Measurements from ENCODE around the gene PALLD.

The PALLD gene

DNA sequence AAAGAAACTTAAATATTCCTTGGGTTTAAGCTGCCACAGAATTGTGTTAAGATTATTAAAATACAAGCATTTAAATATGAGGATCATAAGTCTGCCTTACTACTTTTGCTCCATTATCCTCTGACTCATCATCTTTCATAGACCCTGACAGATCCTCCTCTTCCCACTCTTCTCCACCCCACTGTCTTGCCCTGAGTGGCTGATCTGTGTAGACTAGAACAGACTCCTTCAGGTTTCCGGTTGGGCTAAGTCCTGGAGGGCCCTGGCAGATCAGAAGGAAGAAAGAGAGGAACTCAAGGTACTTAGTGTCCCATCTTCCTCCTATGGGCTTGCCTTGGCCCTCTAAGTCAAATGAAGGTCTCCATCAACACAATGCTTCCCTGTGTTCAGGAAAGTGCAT lies 30.7 kb downstream of the PALLD start:
- no peak for DNase-seq (ENCODE audit: low read depth in 2 of 2)

DNA sequence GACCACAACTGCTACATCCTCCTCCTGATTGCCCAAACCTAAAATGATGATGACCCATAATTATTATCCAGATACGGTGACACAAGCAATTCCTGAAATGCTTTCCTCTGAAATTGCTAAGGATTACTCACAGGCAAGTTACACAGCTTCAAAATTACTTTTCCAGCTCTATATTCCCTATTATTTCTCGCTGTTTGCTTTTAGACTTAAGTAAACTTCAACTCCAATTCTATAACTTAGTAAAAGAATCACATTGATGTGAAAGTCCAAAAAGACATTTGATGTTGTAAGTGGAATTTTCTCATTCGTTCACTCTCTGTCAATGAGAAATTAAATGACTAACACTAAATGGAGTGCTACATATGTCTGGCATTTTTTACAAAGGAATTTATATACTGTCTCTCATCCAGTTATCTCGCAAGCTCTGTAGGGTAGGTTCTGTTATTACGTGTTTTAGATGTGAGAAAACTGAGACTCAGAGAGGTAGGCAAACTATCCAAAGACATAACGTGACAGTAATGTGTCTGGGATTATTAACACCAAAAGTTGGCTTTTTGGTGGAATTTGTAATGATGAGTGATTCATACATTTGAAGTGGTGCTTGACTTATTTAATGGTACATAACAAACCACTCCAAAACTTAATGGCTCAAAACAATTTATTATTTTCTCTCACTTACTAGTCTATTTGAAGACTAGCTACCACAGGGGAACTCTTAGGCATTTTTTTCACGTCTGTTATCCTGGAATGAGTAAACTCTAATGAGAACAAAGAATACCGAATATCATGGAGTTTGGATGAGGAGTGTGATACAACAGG lies 31.5 kb downstream of the PALLD start:
- no peak for DNase-seq (ENCODE audit: low read depth in 2 of 2)

DNA sequence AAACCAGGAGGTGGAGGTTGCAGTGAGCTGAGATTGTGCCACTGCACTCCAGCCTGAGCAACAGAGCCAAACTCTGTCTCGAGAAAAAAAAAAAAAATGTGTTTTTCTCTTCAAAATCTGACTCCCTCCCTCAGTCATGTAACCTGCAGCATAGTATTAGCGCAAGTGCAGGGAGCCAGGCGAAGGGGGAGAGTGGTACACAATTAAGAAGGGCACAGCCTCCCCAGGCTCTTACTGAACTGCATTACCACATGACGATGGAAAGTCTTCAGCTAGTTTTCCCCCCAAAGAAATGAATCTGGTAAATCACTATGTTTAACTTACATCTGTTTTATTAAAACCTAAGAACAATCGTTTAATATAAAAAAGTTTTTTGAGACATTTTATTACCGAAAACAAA lies 32.4 kb downstream of the PALLD start:
- no peak for DNase-seq (ENCODE audit: low read depth in 2 of 2)

DNA sequence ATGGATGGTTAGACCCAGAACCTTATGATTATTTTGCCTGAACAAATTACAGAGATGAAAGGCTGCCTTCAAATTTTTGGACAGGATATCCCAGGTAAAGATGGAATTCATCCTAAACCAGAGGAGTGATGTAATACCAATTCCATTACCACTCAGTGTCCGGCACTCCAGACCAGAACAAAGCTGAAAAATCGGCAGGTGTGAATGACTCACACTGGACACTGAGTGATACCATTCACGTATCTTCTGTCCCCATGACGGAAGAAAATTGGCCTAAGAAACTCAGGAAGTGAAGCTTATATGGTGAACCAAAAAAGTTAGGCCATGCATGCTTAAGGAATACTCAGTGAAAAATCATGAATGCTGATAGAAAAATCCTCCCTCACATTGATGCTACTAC lies 34.5 kb downstream of the PALLD start:
- no peak for DNase-seq (ENCODE audit: low read depth in 2 of 2)

DNA sequence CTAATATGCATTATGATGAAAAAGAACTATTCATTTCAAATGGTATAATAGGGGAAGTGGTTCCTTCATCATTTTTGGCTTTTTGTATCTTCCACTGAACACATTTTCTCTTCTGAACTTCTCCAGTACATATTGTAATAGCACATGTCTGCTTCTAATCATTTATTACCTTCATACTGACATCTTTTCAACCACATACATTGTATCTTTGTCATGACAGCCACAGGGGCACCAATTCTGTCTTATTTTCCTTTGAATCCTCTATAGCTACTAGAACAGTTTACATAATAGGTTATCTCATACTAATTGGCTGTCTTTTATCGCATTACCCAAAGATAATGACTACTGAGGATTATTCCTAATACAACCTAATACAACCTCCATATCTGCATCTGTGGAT lies 37.7 kb downstream of the PALLD start:
- no peak for DNase-seq (ENCODE audit: low read depth in 2 of 2)

DNA sequence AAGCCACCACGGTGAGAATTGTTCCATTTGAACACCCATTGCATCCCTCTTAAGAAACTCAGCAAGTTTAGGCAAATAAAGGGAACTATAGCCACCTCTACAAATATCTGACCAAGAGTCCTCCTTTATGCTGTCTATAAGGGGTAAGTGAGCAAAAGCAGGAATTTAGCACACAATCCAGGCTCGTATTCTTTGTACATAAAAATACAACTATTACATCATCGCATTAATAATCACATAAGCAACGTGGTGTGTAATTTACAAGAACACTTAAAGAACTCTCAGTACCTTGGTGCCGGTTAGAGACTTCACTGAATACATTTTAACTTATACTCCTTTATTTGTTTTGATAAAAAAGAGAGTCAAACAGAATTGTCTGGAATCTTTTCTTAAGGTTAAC lies 38.8 kb downstream of the PALLD start:
- DNase-seq (ENCODE audit: low read depth in 2 of 2), result no peak

DNA sequence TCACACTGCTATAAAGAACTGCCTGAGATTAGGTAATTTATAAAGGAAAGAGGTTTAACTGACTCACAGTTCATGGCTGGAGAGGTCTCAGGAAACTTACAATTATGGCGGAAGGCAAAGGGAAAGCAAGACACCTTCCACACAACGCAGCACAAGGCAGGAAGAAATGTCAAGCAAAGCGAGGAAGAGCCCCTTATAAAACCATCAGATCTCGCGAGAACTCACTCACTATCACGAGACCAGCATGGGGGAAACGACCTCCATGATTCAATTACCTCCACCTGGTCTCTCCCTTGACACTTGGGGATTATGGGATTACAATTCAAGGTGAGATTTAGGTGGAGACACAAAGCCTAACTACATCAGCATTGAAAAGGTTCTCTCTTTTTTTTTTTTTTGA lies 39.6 kb downstream of the PALLD start:
- no peak for DNase-seq (ENCODE audit: low read depth in 2 of 2)

DNA sequence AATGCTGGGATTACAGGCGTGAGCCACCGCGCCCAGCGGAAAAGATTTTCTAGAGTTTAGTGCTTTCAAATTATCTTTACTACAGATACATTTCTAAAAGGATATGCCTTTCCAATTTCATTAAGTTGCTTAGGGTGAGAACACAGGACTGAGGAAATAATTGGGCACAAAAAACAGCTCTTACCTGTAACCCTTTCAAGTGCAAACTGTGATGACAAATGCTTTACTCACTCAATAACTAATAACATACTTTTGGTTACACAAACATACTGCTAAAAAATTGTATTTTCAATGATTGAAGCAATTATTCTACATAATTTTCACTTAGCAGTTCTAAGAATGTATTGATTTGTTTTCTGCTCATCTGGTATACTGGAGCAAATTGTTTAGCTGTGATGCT lies 40.2 kb downstream of the PALLD start:
- no peak for DNase-seq (ENCODE audit: low read depth in 2 of 2)

DNA sequence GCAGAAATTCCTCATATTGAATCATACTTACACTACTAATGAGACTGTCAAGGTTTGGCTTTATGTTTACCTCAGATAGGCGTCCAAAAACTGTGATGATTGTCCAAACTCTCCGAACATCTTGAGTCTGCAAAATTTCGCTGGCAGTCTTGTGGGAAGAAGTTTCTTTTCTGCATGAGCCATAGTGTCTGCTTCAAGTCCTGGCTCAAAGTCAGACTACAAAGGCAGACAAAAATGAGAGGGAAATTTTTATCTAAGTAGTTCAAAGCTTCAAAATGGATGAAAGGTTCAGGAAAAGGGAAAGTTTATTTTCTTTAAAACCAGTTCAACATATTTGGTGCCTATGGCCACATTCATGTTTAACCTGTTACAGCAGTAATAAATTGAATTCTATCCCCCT lies 40.7 kb downstream of the PALLD start:
- DNase-seq (ENCODE audit: low read depth in 2 of 2), result no peak

DNA sequence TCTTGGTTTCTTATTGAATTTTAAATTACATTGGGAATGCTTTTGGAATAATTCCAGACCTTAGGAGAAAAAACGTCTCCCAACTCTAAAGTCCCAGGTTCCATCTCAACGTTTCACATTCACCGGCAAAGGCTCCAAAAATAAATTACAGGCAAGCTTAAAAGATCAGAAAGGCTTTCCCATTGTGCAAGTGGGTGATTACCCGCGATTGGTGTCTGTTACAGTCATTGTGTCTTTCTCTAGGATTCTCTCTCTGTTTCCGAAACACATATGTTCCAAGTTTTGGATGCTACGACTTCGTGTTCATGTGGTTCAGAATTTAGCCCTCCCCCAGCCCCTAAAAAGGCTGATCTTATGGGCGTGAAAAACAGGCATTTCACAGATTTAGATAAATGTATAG lies 41.8 kb downstream of the PALLD start:
- no peak for DNase-seq (ENCODE audit: low read depth in 2 of 2)

DNA sequence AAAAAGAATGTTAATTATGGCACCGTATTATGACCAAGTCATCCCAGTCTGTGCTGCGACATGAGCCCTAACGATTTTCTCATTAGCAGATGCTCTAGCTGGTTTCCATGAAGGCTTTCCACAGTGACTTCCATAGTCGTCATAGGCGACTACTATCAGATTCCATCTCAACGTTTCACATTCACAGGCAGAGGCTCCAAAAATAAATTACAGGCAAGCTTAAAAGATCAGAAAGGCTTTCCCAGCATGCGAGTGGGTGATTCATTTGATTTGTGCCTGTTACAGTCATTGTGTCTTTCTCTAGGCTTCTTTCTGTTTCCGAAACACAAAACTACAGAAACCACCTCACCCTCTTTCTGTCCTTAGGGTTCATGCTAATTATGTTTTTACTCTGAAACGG lies 43.2 kb downstream of the PALLD start:
- no peak for DNase-seq (ENCODE audit: low read depth in 2 of 2)

DNA sequence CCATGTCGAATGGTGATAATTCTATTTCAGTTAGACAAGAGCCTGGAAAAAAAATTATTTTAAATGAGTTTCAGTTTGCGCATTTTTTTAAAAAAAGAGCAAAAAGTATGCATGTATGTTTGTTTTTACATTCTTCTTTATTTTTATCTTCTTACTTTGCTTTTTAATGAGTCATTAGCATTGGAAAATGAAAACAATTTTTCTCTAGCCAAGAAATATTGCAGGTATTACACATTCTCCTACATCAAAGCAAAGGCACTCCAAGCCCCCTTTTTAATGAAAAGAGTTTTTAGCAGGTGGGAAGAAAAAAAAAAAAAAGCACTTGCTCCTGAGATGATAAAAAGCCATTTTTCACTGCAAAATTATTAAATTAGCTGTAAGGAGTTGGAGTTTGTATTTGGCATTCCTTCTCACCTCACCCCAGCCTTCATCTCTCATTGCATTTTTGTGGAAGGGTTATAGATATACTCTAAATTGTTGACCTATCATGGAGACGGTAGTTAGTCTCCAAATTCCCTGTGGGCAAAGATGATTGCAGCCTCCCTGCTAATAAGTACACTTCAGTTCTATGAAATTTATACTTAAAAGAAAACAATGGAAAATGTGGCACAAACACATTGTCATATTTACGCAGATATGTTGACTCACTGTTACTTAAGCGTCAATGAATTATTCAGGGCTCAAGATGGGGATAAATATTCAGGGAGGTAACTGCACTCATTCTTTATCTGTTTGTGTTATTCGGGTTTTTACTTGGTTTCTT lies 43.8 kb downstream of the PALLD start:
- no peak for DNase-seq (ENCODE audit: low read depth in 2 of 2)

DNA sequence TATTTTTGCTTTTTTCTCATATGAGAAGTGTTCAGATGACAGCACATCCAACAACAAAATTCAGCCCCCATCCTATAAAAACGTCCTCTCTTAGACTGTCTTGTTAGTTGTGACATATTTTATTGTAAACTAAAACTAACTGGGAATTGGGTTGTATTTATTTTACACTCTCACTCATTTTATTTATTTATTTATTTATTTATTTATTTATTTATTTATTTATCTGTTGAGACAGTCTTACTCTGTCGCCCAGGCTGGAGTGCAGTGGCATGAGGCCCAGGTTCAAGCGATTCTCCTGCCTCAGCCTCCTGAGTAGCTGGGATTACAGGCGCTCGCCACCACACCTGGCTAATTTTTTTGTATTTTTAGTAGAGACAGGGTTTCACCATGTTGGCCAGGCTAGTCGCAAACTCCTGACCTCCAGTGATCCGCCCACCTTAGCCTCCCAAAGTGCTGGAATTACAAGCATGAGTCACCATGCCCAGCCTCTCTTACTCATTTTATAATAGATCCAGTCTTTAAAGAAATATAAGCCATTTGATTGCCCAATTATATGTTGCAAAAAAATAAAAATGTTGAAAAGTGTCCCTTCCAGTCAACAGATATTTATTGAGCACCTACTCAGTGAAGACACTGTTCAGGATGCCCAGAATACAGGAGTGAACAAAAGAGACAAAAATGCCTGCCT lies 44.6 kb downstream of the PALLD start:
- no peak for DNase-seq (ENCODE audit: low read depth in 2 of 2)

DNA sequence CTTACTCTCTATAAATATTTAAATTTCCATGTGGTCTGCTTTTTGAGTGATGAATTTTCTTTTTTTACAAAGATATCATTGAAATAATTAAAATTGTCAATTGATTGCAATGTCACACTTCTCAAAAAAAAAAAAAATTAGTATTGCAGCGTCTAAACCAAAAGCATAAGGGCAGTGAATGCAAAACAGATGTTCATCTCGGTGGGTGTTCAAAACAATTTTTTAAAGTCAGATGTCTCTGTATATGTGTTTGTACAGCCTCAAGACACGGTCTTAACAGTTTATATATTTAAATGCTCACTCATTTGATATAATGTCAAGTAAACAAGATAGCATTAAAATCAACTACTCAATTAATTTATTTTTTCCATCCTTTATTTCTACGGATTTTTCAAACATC lies 52.3 kb downstream of the PALLD start:
- DNase-seq (ENCODE audit: low read depth in 2 of 2), result no peak

DNA sequence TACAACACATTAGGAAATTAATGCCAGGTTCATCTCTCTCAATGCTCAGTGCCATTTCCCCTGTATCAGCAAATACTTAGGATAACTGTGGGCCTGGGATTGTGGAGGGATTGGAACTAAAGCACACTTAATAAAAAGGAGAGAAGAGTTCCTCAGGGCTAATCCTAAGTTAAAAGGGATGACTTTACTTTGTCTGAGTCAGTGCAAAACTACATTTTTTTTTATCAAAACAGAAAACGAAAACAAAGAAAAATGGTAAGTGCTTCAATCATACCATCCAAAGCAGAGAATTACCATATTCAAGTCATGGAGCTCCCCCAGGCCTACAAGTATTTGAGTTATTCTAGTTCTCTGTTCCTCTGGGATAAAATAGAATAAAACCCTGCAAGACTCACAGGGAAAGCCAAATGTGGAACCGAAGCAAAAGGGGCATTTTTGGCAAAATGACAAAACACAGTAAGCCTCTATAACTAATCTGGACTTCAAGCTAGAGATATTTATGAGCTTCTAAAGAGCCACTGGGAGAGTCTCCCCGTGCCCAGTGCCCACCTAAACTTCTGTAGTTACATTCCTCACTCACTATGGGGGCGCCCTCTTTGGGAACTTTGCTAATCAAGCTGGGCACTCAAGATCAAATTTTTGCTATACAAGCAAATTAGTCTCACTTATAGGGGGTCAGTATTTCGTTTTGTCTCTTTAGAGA lies 53.4 kb downstream of the PALLD start:
- no peak for DNase-seq (ENCODE audit: low read depth in 2 of 2)

DNA sequence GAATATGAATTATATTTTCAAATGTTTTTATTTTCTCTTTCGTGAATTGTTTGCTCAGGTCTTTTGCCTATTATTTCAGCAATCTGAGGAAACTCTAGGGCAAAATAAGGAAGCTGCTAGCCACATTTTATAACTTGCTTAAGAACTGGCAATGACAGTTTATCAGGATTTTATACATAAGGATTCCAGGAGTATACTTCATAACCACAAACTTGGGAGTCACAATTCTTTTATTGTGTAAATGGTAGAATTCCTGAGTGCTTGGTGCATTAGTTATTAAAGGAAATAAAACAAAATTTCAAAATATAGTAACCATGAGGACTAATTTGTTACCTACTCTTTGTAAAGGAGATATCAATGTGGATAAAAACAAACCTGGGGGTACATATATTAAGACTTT lies 54.4 kb downstream of the PALLD start:
- no peak for DNase-seq (ENCODE audit: low read depth in 2 of 2)

DNA sequence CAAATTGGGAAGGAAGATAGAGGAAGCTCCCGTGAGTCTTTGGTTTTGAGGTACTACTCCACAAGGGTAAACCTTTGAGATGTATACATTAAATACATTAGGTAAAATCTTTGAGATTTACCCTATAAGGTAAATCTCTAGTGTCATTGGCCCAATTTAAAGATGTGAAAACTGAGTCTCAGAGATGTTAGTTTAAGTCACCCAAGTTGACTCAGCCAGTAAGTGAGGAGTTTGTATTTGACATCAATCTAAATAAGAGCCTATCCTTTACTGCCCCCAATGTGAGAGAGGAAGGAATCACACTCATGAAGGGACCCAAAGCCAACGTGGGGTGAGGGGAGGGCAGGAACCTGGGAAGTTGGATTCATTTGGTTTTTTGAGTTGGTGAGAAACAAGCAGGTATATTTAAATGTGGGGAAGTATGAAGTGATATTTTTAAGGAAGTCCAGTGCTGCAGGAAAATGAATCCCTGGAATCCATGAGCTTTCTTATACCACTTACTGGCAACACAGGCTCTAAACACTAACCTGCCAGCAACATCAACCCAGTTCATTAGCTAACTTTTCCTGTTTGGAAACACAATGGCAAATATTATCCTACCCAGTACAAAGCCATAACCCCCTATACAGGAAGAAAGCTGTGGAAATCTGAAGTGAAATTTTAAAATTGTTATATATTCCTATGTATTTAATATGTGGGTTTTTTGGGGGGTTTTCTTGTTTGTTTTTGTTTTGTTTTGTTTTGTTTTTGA lies 55.3 kb downstream of the PALLD start:
- DNase-seq (ENCODE audit: low read depth in 2 of 2), result no peak

DNA sequence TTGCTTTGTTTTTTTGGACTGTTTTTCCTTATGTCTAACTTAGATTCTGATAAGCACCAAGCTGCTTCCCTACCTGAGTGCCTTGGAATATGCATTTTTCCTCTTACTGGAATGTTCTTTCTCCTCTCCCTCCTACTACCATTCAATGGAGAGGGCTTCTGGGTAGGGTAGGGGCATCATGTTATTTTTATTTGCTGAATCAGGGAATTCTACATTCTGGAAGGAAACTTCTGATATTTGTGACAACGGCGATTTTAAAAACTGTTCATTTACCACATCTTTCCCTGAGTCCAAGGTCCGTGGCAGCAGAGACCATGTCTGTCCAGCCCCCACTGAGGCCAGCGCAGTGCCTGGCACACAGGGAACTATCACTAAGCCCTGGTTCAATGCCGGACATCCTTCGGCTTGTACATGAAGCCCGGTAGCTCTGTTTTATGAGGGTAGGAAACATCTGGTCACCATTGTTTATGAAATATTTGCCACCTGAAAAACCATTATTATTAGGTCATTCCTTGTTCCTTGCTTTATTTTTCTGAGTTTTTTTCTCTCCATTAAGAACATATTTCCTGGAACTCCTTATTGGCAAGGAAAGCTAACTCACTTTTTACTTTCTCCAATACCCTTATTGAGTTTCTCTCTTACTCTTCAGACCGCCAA lies 57.0 kb downstream of the PALLD start:
- no peak for DNase-seq (ENCODE audit: low read depth in 2 of 2)

DNA sequence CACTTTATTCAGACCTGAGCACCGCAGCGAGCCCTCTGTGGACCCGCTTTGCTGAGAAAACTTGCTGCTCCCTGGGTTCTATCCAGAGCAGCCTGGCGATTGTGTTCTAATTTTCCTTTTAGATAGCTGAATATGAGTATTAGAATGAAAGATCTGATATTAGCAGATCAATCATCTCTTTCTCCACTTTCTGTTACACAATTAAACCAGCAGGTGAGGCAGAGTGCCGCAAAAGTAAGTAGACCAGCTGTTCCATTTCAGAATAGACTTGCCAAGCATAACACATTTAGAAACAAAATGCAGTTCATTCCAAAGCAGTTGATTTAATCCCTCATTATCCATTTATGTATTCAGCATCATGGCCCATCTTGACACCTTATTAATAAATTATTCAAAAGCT lies 58.6 kb downstream of the PALLD start:
- no peak for DNase-seq (ENCODE audit: low read depth in 2 of 2)

DNA sequence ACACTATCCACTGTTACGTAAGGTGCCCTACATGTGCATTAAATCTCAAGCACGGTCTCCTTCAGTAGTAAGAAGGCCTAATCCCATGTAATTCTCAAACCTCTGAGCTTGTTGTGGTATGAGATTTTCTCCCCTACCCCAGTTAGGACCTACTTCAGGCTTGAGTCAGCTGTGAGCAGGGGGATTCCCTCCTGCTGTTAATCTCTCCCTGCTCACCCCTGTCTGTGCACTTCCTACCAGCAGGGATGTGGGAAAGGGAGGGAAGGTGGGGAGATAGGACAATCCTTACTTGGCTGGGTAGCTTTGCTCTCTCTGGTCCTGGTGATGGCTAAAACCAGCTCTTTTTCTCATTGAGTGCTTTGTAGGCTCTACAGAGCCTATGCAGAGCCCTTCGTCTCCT lies 60.8 kb downstream of the PALLD start:
- no peak for DNase-seq (ENCODE audit: low read depth in 2 of 2)

DNA sequence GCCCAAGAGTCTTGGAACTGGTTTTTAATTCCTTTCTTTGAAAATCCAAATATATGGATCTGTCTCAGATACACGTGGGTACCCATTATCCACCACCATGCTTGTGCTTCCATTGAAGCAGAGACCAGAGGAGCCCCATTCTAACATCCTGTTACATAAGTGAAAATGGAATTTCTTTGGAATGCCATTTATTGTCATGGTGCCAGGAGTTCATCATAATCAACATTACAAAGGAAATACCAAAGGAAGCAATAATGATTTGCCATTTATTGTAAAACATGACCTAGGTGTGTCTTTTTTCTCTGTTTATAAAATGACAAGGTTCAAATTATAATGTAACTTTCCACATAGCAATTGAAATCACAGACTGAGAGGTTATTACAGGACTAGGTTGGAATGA lies 61.7 kb downstream of the PALLD start:
- DNase-seq (ENCODE audit: low read depth in 2 of 2), result no peak
